Stimulated activated memory B cell treated with anti-CD40 and anti-IgM and Interleukin-4, amounts not matched to agents 10 μg/mL and 1 μg/mL and 100 μg/mL, for 72 hours (primary cell): ENCODE measurements around the gene KRTAP10-12.

Experiments used
- ATAC-seq: fragments of 150-1000 bp; cut with Tn5 transposase; 2 replicates; pipeline ENCODE4 v1.10.0; 2021
- H3K27ac Mint-ChIP-seq: one replicate; pipeline ENCODE4 v1.8.0; 2022; ENCODE audit warnings: mild to moderate bottlenecking, mixed read lengths
- H3K27me3 Mint-ChIP-seq: one replicate; pipeline ENCODE4 v1.8.0; 2022; ENCODE audit warnings: mixed read lengths
- H3K36me3 Mint-ChIP-seq: one replicate; pipeline ENCODE4 v1.8.0; 2022; ENCODE audit warnings: mixed read lengths
- H3K4me1 Mint-ChIP-seq: one replicate; pipeline ENCODE4 v1.8.0; 2022; ENCODE audit warnings: mixed read lengths
- H3K4me3 Mint-ChIP-seq: one replicate; pipeline ENCODE4 v1.8.0; 2022; ENCODE audit warnings: mild to moderate bottlenecking, moderate library complexity, mixed read lengths
- H3K9me3 Mint-ChIP-seq: one replicate; pipeline ENCODE4 v1.8.0; 2022; ENCODE audit warnings: mixed read lengths

KRTAP10-12 gene

GRCh38 chr21:44727757-44728156 lies 30.8 kb downstream of the KRTAP10-12 start:
- Mint-ChIP-seq H3K4me1 (peaks cover 8% of the 10 kb centered on the region), H3K36me3 (no peaks in the 10 kb centered on the region), H3K4me3 (no peak overlapping the region), H3K9me3 (no peaks in the 10 kb centered on the region), H3K27me3 (peaks cover 82% of the 10 kb centered on the region), H3K27ac (no peak overlapping the region)
- no peak for ATAC-seq

DNA sequence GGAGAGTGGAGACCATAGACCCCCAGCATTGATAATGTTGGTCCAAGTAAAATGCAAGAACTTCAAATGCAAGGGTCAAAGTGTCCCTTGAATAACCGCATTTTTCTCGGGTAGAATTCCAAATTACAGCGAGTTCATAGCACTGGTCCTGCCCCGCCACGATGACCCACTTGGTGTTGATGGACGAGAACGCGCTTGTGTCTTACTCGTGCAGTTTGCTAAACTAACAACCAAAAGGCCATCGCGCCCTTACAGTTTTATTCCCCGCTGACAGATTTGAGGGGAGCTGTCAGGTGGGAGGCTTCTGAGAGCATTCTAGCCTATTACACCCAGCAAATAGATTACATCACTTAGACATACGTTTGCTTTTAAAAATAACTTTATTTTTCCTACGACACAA lies 31.7 kb downstream of the KRTAP10-12 start:
- Mint-ChIP-seq H3K36me3 (no peaks in the 10 kb centered on the region), H3K27ac (no peak overlapping the region), H3K27me3 (peaks cover 73% of the 10 kb centered on the region), H3K4me3 (no peak overlapping the region), H3K4me1 (no peaks in the 10 kb centered on the region), H3K9me3 (no peaks in the 10 kb centered on the region)
- no peak for ATAC-seq

- Mint-ChIP-seq H3K27ac (no peak overlapping the region), H3K27me3 (peaks cover 65% of the 10 kb centered on the region), H3K4me3 (no peak overlapping the region), H3K4me1 (no peaks in the 10 kb centered on the region), H3K36me3 (no peaks in the 10 kb centered on the region), H3K9me3 (no peaks in the 10 kb centered on the region)
- ATAC-seq = no peak
Measured at GRCh38 chr21:44729336-44730027, 32.5 kb downstream of the KRTAP10-12 start.

DNA sequence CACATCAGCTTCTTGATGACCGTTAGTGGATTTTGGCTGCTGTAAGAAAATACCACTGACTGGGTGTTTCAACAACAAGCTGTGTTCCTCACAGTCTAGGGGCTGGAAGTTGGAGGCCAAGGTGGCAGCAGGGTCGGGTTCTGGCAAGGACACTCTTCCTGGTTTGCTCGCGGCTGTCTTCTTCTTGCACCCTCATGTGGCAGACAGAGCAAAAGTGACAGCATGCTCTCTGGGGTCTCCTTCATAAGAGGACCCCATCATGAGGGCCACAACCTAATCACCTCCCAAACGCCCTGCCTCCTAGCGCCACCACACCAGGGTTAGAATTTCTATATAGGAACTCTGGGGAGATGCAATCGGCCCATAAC lies 33.0 kb downstream of the KRTAP10-12 start:
- H3K27ac Mint-ChIP-seq = no peak overlapping the region
- H3K36me3 Mint-ChIP-seq = no peaks in the 10 kb centered on the region
- H3K4me3 Mint-ChIP-seq = no peak overlapping the region
- no peaks in the 10 kb centered on the region for H3K9me3 Mint-ChIP-seq
- peaks cover 60% of the 10 kb centered on the region for H3K27me3 Mint-ChIP-seq
- ATAC-seq = no peak
- no peaks in the 10 kb centered on the region for H3K4me1 Mint-ChIP-seq

- H3K4me3 Mint-ChIP-seq = no peak overlapping the region
- H3K9me3 Mint-ChIP-seq = no peaks in the 10 kb centered on the region
- H3K27ac Mint-ChIP-seq = no peak overlapping the region
- H3K27me3 Mint-ChIP-seq = peaks cover 59% of the 10 kb centered on the region
- no peaks in the 10 kb centered on the region for H3K4me1 Mint-ChIP-seq
- no peaks in the 10 kb centered on the region for H3K36me3 Mint-ChIP-seq
- ATAC-seq = no peak
Measured at GRCh38 chr21:44730951-44731579, 34.1 kb downstream of the KRTAP10-12 start.

GRCh38 chr21:44732263-44732662 lies 35.3 kb downstream of the KRTAP10-12 start:
- Mint-ChIP-seq H3K27ac (no peak overlapping the region), H3K36me3 (no peaks in the 10 kb centered on the region), H3K4me1 (no peaks in the 10 kb centered on the region), H3K9me3 (no peaks in the 10 kb centered on the region), H3K4me3 (no peak overlapping the region), H3K27me3 (peaks cover 55% of the 10 kb centered on the region)
- no peak for ATAC-seq

- H3K36me3 Mint-ChIP-seq = no peaks in the 10 kb centered on the region
- H3K27me3 Mint-ChIP-seq = peaks cover 48% of the 10 kb centered on the region
- ATAC-seq = no peak
- H3K9me3 Mint-ChIP-seq = no peaks in the 10 kb centered on the region
- H3K4me1 Mint-ChIP-seq = no peaks in the 10 kb centered on the region
- no peak overlapping the region for H3K4me3 Mint-ChIP-seq
- no peak overlapping the region for H3K27ac Mint-ChIP-seq
Measured at GRCh38 chr21:44732956-44733355, 36.0 kb downstream of the KRTAP10-12 start.

DNA sequence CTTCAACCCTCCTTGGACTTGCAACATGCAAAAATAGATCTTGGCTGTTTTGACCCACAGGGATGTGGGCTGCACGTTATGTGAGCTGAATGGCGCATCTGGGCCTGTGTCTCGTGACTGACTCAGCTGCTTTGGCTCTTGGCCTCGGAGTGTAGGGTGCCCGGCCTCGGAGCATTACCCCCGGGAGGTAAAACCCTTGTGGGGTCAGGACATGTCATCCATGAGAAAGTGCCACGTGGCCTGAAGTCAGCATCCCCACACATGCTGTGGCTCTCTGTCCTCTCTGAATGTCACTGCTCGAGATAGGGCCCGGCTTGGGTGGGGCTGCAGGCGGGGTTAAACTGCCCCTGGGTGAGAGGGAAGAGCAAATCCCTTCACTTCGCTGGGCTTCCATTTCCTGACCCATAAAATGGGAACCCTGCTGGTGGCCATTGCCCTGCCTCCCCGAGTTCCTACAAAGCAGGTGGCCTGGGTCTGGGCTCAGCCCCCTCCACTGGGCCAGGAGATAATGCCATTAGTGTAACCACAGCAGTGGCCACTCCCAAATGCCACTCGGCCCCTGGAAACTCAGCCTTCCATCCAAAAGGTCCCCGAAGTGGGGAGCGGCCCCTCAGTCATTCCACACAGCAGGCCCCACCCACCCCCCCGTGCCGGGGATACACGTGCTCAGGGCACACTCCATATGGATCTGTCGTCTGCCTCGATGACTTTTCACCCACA lies 37.2 kb downstream of the KRTAP10-12 start:
- no peaks in the 10 kb centered on the region for H3K36me3 Mint-ChIP-seq
- H3K9me3 Mint-ChIP-seq = no peaks in the 10 kb centered on the region
- no peak for ATAC-seq
- peaks cover 44% of the 10 kb centered on the region for H3K27me3 Mint-ChIP-seq
- H3K27ac Mint-ChIP-seq = no peak overlapping the region
- H3K4me3 Mint-ChIP-seq = no peak overlapping the region
- no peaks in the 10 kb centered on the region for H3K4me1 Mint-ChIP-seq

DNA sequence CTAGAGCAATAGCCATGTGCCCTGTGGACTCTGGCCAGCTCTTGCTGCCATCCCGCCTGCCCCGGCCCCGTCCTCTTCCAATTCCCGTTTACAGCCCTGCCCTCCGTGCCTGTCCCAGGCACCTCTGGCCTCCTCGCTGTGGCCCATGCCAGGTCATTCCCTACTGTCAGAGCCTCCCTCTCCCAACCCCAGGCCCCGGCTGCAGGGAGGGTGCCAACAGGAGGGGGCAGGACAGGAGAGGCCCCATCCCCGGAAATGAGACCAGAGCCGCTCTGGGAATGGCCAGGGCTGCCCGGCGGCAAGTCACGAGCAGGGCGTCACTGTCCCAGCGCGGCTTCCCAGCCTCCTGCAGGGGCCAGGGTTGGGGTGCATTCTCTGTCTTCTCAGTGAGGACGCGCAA lies 37.9 kb downstream of the KRTAP10-12 start:
- Mint-ChIP-seq H3K27ac (no peak overlapping the region), H3K27me3 (peaks cover 39% of the 10 kb centered on the region), H3K4me1 (no peaks in the 10 kb centered on the region), H3K4me3 (no peak overlapping the region), H3K9me3 (no peaks in the 10 kb centered on the region), H3K36me3 (no peaks in the 10 kb centered on the region)
- no peak for ATAC-seq

GRCh38 chr21:44735821-44736220 lies 38.8 kb downstream of the KRTAP10-12 start:
- no peaks in the 10 kb centered on the region for H3K4me1 Mint-ChIP-seq
- no peak for ATAC-seq
- H3K27me3 Mint-ChIP-seq = peaks cover 33% of the 10 kb centered on the region
- H3K4me3 Mint-ChIP-seq = no peak overlapping the region
- H3K27ac Mint-ChIP-seq = no peak overlapping the region
- no peaks in the 10 kb centered on the region for H3K36me3 Mint-ChIP-seq
- no peaks in the 10 kb centered on the region for H3K9me3 Mint-ChIP-seq

GRCh38 chr21:44736291-44737004 lies 39.5 kb downstream of the KRTAP10-12 start:
- H3K4me3 Mint-ChIP-seq = no peak overlapping the region
- H3K27ac Mint-ChIP-seq = no peak overlapping the region
- ATAC-seq = no peak
- no peaks in the 10 kb centered on the region for H3K4me1 Mint-ChIP-seq
- H3K27me3 Mint-ChIP-seq = peaks cover 29% of the 10 kb centered on the region
- H3K36me3 Mint-ChIP-seq = no peaks in the 10 kb centered on the region
- H3K9me3 Mint-ChIP-seq = peaks cover 2% of the 10 kb centered on the region

DNA sequence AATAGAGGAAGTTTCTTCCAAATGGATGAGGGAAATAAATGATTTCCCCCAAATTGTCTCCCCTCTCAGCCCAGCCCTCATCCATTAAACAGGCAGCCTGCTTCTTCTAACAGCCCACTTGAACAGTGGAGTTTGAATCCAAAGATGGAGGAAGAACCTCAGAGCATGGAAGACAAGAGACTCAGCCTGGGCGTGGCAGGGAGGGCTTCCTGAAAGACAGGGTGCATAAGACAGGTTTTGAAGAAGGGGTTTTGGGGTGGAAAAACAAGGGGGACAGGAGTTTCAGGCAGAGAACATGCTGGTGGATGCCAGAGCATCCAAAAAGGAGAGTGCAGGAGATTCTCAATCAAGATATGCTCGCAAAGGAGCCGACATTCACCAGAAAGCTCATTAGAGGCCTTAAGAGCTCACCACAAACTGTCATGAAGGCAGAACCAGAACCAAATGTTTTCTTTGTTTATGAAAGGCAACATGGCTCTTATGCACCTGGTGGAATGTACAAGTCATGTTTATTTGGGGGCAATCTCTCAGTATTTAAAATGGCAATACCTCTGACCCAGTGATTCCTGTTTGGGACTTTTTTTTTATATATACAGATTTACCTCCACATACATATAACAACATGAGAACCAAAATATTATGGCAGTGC lies 40.9 kb downstream of the KRTAP10-12 start:
- H3K27me3 Mint-ChIP-seq = peaks cover 17% of the 10 kb centered on the region
- peaks cover 3% of the 10 kb centered on the region for H3K9me3 Mint-ChIP-seq
- no peak overlapping the region for H3K4me3 Mint-ChIP-seq
- ATAC-seq = no peak
- no peaks in the 10 kb centered on the region for H3K4me1 Mint-ChIP-seq
- H3K36me3 Mint-ChIP-seq = no peaks in the 10 kb centered on the region
- H3K27ac Mint-ChIP-seq = no peak overlapping the region

- H3K36me3 Mint-ChIP-seq = no peaks in the 10 kb centered on the region
- H3K9me3 Mint-ChIP-seq = peaks cover 3% of the 10 kb centered on the region
- H3K4me1 Mint-ChIP-seq = no peaks in the 10 kb centered on the region
- H3K27me3 Mint-ChIP-seq = peaks cover 17% of the 10 kb centered on the region
- H3K4me3 Mint-ChIP-seq = no peak overlapping the region
- no peak for ATAC-seq
- H3K27ac Mint-ChIP-seq = no peak overlapping the region
Measured at GRCh38 chr21:44738621-44739020, 41.6 kb downstream of the KRTAP10-12 start.

DNA sequence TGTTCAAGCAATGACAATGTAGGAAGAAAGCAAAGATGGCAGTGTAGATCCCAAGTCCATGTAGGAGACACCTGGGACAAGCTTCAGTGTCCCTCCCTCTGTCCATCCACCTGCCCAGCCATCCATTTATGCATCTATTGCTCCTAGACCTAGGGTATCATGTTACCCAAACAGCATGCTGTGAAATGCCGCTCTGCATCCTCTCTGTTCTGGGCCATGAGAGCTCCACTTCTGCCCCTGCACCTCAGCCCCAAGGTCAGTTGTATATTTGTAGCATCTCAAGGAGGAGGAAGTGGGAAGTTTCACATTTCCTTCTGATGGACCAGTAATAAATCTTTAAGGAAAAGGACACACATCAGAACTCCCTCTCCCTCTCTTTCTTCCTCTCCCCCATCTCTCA lies 42.3 kb downstream of the KRTAP10-12 start:
- Mint-ChIP-seq H3K27me3 (peaks cover 17% of the 10 kb centered on the region), H3K4me1 (no peaks in the 10 kb centered on the region), H3K27ac (no peak overlapping the region), H3K4me3 (no peak overlapping the region), H3K9me3 (peaks cover 3% of the 10 kb centered on the region), H3K36me3 (no peaks in the 10 kb centered on the region)
- no peak for ATAC-seq

DNA sequence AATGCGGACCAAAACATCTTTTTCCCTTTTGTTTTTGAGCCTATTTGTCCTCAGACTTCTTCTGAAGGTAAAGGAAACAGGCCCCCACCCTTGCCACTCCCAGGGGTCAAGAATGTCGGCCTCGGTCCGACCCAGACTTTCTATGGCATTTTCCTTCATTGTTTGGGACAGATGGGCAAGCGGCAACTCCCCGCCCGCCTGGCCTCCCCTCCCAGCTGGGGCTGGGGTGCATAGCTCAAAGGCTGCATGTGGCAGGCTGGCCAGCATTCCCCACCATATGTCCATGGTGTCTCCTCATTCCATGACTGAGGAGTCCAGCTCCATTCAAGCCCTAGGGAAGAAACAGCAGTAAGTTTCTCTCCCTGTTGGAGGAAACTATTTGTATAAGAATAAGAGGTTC lies 43.8 kb downstream of the KRTAP10-12 start:
- no peak overlapping the region for H3K27ac Mint-ChIP-seq
- no peak for ATAC-seq
- H3K27me3 Mint-ChIP-seq = peaks cover 11% of the 10 kb centered on the region
- no peaks in the 10 kb centered on the region for H3K36me3 Mint-ChIP-seq
- H3K4me1 Mint-ChIP-seq = no peaks in the 10 kb centered on the region
- H3K4me3 Mint-ChIP-seq = no peak overlapping the region
- peaks cover 3% of the 10 kb centered on the region for H3K9me3 Mint-ChIP-seq
